ENCODE measurements around the gene KIFC1.
A peak's percentile ranks its signal among the peaks of the same experiment; 100 is the strongest.

KIFC1 gene

DNA sequence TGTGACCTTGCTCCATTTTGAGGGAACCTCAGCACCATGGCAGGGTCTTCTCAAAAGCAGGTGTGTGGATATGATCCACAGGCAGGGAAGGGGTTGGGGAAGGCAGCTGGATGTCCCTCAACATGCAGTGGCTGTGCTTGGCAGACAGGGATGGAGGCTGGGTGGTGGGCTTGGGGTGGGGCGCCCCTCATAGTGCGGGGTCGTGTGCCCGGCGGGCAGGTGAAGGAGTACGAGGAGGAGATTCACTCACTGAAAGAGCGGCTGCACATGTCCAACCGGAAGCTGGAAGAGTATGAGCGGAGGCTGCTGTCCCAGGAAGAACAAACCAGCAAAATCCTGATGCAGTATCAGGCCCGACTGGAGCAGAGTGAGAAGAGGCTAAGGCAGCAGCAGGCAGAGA, 54.7 kb downstream of the KIFC1 start:
- Histone ChIP-seq H3K27ac (no peak overlapping the region), H3K4me3 (no peak overlapping the region)
- DNase-seq (ENCODE audit: low spot score) = no peak
- no peak for TF ChIP-seq CTCF (IDR thresholded peaks at IDR 0.05)

GRCh38 chr6:33450434-33450833, 58.8 kb downstream of the KIFC1 start:
- no peak overlapping the region for H3K4me3 ChIP-seq
- H3K27ac ChIP-seq = no peak overlapping the region
- no peak for TF ChIP-seq CTCF (IDR thresholded peaks at IDR 0.05)
- no peak for DNase-seq (ENCODE audit: low spot score)

- DNase-seq (ENCODE audit: low spot score) = no peak
- Histone ChIP-seq H3K4me3 (no peak overlapping the region), H3K27ac (no peak overlapping the region)
- no peak for TF ChIP-seq CTCF (IDR thresholded peaks at IDR 0.05)
These were observed 60.0 kb downstream of the KIFC1 start for GRCh38 chr6:33451606-33452005.

- DNase-seq (ENCODE audit: low spot score) = no peak
- Histone ChIP-seq H3K4me3 (no peak overlapping the region), H3K27ac (no peak overlapping the region)
- TF ChIP-seq CTCF (IDR thresholded peaks at IDR 0.05) = no peak
These were observed 60.9 kb downstream of the KIFC1 start for GRCh38 chr6:33452496-33452895.

DNA sequence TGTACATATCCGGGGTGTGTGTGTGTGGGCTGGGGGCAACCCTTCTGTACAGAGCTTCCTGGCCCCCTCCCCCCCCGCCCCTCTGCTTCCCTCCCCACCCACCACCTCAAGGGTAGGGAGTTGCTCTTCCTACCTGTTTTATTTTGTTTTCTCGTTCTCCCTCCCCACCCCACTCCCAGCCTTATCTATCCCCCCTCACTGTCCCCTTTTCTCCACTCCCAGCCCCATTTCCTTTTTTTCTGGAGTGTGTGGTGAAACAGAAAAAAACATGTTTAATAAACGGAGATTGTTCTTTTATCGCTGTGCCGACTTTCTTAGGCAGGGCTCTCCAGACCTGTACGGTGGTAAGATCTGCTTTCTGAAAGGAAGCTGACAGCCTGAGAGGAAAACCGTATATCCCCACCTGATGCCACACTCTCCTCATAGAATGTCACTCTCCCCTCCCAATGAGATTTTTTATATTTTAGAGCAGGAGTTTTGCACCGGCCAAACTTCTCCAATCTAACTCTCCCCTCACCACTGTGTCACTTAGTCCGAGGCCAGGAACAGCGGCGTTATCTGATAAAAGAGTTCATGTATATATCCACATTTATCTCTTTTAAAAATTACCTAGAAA, 61.9 kb downstream of the KIFC1 start:
- DNase-seq (ENCODE audit: low spot score) = no peak
- Histone ChIP-seq H3K4me3 (peak overlapping the region; percentile 89), H3K27ac (peak overlapping the region in 1 of 2 donors; percentile 46)
- no peak for TF ChIP-seq CTCF (IDR thresholded peaks at IDR 0.05)

DNA sequence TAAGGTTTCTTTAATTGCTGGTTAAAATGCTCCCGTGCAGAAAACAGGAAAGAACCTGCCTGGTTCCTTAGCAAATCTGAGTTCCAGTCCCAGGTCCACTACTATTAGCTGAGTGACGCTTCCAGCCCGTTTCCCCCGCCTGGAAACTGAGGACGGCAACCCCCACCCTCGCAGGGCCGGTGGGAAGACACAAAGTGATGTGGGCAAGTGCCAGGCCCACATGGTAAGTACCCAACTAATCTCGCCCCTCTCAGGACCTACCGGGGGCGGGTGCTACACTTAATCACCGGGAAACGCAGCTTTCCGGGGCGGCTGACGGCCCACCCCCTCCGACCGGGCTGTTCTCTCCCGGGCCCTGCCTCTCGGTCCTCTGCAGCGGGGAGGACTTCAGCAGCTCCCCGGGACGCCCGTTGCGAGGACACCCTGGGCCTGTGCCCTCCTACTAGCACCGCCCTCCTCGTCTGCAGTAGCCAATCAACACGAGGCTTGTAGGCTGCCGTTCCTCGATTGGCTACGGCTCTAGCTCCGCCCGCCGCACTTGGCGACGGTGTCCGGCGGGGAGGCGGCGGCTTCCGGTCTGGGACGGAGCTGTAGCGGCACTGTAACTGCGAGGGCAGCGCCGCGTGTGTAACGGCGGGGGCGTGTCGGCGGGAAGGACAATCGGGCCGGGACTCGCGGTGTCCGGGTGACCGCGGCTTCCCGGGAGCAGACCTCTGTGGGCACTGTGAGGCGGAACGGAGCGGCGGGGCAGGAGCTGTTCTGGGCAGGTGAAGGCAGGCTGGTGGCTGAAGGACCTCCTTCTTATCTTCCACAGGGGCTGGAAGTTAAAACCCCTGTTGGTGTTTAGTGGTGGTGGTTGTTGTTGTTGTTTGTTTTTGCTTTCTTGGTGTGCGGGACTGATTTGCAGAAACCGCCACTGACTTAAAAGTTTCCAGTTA, 62.7 kb downstream of the KIFC1 start, which contains the start of gene ZBTB9:
ZBTB9 (plus strand) TSS at position 568 of the 938 bp plus-strand sequence. CDS start 525 bp downstream, outside the sequence.
- no peak for TF ChIP-seq CTCF (IDR thresholded peaks at IDR 0.05)
- peak within 1 kb of the TSS; percentile 89 for H3K4me3 ChIP-seq
- DNase-seq (ENCODE audit: low spot score) = peak; percentile 97
- peak within 1 kb of the TSS; percentile 46 to 89 for H3K27ac ChIP-seq
